ENCODE data around the gene FOCAD.

- TF ChIP-seq, protein P1, sequence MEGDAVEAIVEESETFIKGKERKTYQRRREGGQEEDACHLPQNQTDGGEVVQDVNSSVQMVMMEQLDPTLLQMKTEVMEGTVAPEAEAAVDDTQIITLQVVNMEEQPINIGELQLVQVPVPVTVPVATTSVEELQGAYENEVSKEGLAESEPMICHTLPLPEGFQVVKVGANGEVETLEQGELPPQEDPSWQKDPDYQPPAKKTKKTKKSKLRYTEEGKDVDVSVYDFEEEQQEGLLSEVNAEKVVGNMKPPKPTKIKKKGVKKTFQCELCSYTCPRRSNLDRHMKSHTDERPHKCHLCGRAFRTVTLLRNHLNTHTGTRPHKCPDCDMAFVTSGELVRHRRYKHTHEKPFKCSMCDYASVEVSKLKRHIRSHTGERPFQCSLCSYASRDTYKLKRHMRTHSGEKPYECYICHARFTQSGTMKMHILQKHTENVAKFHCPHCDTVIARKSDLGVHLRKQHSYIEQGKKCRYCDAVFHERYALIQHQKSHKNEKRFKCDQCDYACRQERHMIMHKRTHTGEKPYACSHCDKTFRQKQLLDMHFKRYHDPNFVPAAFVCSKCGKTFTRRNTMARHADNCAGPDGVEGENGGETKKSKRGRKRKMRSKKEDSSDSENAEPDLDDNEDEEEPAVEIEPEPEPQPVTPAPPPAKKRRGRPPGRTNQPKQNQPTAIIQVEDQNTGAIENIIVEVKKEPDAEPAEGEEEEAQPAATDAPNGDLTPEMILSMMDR (conservative IDR thresholded peaks at IDR 0.05), result no peak
- no peak for TF ChIP-seq EZH2 (IDR thresholded peaks at IDR 0.05; ENCODE audit: low read depth)
Measured at GRCh38 chr9:20783057-20784038, 99.3 kb downstream of the FOCAD start.
